Suprapubic skin (tissue), 4 donors: Measurements from ENCODE around the gene SOWAHA.

ENCODE experiments used
- POLR2A ChIP-seq, 2 donors: fragments of 450-650 bp; IDR thresholded peaks; one replicate each; pipeline ENCODE4 v1.6.1; 2017; ENCODE audit warnings: antibody characterized with exemption in 2 of 2, mild to moderate bottlenecking in 2 of 2, moderate library complexity in 2 of 2
- POLR2AphosphoS5 ChIP-seq, 3 donors: sonication (generic); formaldehyde crosslinking; IDR thresholded peaks; one replicate each; pipeline ENCODE4 v1.6.1; 2017; ENCODE audit warnings: antibody characterized with exemption in 3 of 3

- no peak for TF ChIP-seq POLR2AphosphoS5 (IDR thresholded peaks at IDR 0.05)
- TF ChIP-seq POLR2A (IDR thresholded peaks at IDR 0.05), result no peak
Observed at GRCh38 chr5:132779961-132780360, 33.1 kb upstream of the SOWAHA start.
